ENCODE data around the gene FAF1.

The FAF1 gene

DNA sequence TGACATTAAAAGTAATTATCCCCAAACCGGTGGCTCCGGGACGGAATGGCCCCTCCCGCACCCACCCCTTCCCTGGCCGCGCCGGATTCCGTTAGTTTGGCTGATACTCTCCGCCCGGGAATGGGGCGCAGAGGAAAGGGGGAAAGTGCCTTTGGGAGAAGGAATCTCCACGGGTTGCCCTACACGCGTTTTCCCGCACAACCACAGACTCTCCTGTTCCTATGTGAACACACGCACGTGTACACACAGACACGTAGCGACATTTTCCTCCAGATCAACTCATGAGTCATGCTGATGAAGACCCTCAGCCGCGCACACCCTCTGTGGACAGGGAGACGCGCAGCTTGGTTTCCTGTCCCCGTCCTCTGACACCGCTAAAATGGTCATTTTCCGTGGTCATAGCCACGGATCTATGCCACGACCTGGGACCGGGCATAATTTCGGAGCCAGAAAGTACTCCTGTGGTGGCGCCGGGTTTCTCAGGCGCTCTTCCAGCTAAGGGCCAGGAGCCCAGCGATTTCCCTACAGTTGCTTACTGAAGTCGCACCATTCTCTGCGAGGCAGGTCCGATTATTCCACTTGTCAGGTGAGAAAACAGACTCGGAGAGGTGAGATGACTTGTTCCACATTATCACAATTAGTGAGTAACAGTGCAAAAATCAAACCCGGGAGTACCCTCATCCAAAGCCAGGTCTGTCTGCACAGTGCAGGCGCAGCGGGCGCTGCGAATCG is 532.8 kb downstream of the FAF1 start (continued):
- TF ChIP-seq ZNF785 (tag by site-specific recombination; IDR thresholded peaks at IDR 0.05): no peak
- TF ChIP-seq ZNF274 (IDR thresholded peaks at IDR 0.05; ENCODE audit: low read length): no peak
- TF ChIP-seq ZNF274 (tag by site-specific recombination; IDR thresholded peaks at IDR 0.05; ENCODE audit: borderline replicate concordance): no peak
- no peak for TF ChIP-seq ZNF623 (tag by site-specific recombination; IDR thresholded peaks at IDR 0.05)
- TF ChIP-seq, protein P1, sequence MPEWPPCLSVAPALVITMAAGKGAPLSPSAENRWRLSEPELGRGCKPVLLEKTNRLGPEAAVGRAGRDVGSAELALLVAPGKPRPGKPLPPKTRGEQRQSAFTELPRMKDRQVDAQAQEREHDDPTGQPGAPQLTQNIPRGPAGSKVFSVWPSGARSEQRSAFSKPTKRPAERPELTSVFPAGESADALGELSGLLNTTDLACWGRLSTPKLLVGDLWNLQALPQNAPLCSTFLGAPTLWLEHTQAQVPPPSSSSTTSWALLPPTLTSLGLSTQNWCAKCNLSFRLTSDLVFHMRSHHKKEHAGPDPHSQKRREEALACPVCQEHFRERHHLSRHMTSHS (tag by site-specific recombination; IDR thresholded peaks at IDR 0.05): no peak
- TF ChIP-seq, protein P2, sequence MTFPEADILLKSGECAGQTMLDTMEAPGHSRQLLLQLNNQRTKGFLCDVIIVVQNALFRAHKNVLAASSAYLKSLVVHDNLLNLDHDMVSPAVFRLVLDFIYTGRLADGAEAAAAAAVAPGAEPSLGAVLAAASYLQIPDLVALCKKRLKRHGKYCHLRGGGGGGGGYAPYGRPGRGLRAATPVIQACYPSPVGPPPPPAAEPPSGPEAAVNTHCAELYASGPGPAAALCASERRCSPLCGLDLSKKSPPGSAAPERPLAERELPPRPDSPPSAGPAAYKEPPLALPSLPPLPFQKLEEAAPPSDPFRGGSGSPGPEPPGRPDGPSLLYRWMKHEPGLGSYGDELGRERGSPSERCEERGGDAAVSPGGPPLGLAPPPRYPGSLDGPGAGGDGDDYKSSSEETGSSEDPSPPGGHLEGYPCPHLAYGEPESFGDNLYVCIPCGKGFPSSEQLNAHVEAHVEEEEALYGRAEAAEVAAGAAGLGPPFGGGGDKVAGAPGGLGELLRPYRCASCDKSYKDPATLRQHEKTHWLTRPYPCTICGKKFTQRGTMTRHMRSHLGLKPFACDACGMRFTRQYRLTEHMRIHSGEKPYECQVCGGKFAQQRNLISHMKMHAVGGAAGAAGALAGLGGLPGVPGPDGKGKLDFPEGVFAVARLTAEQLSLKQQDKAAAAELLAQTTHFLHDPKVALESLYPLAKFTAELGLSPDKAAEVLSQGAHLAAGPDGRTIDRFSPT (tag by site-specific recombination; IDR thresholded peaks at IDR 0.05): no peak
- TF ChIP-seq, protein P3, sequence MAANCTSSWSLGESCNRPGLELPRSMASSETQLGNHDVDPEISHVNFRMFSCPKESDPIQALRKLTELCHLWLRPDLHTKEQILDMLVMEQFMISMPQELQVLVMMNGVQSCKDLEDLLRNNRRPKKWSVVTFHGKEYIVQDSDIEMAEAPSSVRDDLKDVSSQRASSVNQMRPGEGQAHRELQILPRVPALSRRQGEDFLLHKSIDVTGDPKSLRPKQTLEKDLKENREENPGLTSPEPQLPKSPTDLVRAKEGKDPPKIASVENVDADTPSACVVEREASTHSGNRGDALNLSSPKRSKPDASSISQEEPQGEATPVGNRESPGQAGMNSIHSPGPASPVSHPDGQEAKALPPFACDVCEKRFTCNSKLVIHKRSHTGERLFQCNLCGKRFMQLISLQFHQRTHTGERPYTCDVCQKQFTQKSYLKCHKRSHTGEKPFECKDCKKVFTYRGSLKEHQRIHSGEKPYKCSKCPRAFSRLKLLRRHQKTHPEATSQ (tag by site-specific recombination; IDR thresholded peaks at IDR 0.05): no peak
- TF ChIP-seq KLF16 (tag by site-specific recombination; IDR thresholded peaks at IDR 0.05): no peak

DNA sequence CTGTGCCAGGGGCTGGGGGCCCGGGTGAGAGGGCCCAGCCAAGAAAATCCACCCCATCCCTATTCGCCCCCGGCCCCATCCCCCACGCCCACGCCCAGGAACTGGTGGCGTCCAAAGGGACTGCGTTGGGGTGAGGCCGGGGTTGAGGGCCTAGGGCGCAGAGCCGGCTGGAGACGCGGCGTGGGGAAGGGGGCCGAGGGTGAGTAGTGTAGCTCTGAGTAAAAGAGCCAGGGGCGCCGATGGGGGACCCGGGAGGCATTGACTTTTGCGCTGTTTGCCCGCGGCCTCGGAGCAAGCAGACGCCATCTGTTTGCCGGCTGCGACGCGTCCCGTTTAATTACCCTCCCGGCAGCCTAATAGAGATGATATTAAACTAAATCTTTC is 533.4 kb downstream of the FAF1 start:
- Histone ChIP-seq H3K4me3 (ENCODE audit: low read depth, low read length) (no peak overlapping the region), H3K9me3 (ENCODE audit: control insufficient read depth, insufficient read depth, low read depth, low read length) (no peaks in the 10 kb centered on the region), H3K36me3 (ENCODE audit: control insufficient read depth in 2 of 2, insufficient read depth in 1 of 2, low read length in 2 of 2) (peaks cover 0 to 1% of the 10 kb centered on the region in 2 experiments; a peak in 1 of 3 replicates), H3K4me1 (ENCODE audit: control insufficient read depth, insufficient read depth, low read length) (no peaks in the 10 kb centered on the region), H3K27ac (ENCODE audit: extremely low read depth, low read depth, low read length) (no peak overlapping the region)
- TF ChIP-seq, protein P1 (tag by site-specific recombination; IDR thresholded peaks at IDR 0.05): no peak
- TF ChIP-seq ZNF366 (tag by site-specific recombination; conservative IDR thresholded peaks at IDR 0.05): no peak
- TF ChIP-seq ZNF248 (tag by site-specific recombination; IDR thresholded peaks at IDR 0.05): no peak
- no peak for TF ChIP-seq ZNF202 (tag by site-specific recombination; IDR thresholded peaks at IDR 0.05; ENCODE audit: borderline replicate concordance)
- TF ChIP-seq ZBTB48 (tag by site-specific recombination; IDR thresholded peaks at IDR 0.05): no peak
- no peak for TF ChIP-seq ZNF157 (tag by site-specific recombination; IDR thresholded peaks at IDR 0.05)
- no peak for TF ChIP-seq KLF9 (tag by site-specific recombination; IDR thresholded peaks at IDR 0.05; ENCODE audit: low read depth)
- no peak for TF ChIP-seq ZNF174 (tag by site-specific recombination; IDR thresholded peaks at IDR 0.05)
- no peak for TF ChIP-seq ZBTB7A (tag by site-specific recombination; IDR thresholded peaks at IDR 0.05; ENCODE audit: low read depth)
- TF ChIP-seq ZNF629 (tag by site-specific recombination; IDR thresholded peaks at IDR 0.05): no peak
- CTCF ChIA-PET: no interaction called here
- POLR2A ChIA-PET: no interaction called here

DNA sequence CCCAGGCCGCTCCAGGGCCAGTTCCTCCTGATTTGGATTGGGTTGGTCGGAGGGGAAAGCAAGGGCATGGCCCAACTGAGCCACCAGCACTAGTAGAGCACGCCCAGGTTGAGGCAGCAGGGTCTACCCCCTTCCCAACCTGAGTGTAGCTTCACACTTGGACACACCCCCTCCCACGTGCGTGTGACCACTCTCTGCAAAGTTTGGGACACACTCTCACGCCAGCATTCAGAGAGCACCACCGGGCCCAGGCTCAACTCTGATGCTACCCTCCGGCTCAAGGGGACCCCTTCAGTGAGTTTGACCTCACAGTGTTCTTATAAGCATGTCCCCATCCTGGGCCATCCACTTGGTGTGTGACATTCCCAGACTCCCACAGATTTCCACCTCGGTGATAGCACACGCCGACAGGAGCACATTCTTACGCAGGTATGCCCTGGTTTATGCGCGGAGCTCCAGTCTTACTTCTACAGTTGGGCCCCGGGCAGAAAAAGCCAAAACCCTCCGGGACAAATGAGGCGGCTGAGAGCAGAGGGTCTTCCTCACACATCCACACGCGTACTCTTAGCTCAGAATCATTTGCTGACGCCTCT is 533.9 kb downstream of the FAF1 start:
- Histone ChIP-seq H3K27ac (ENCODE audit: extremely low read depth, low read depth, low read length) (no peak overlapping the region), H3K36me3 (ENCODE audit: control insufficient read depth in 2 of 2, insufficient read depth in 1 of 2, low read length in 2 of 2) (peaks cover 0 to 6% of the 10 kb centered on the region in 2 experiments; a peak in 1 of 3 replicates), H3K4me3 (ENCODE audit: low read depth, low read length) (no peak overlapping the region), H3K9me3 (ENCODE audit: control insufficient read depth, insufficient read depth, low read depth, low read length) (no peaks in the 10 kb centered on the region), H3K4me1 (ENCODE audit: control insufficient read depth, insufficient read depth, low read length) (no peaks in the 10 kb centered on the region)
- CTCF ChIA-PET: interaction anchor here (1.0 kb wide), 1 partner anchor 8 kb away, joined by 3 read pairs; no protein-coding TSS in a partner anchor
- POLR2A ChIA-PET: no interaction called here
- TF ChIP-seq ZNF266 (tag by site-specific recombination; IDR thresholded peaks at IDR 0.05; ENCODE audit: low read depth) (no peak), ZNF623 (tag by site-specific recombination; IDR thresholded peaks at IDR 0.05) (no peak), ZFP69B (tag by site-specific recombination; IDR thresholded peaks at IDR 0.05) (no peak), ZNF654 (tag by site-specific recombination; IDR thresholded peaks at IDR 0.05; ENCODE audit: low read depth) (no peak), OVOL3 (tag by site-specific recombination; IDR thresholded peaks at IDR 0.05) (no peak), ZFHX2 (tag by site-specific recombination; conservative IDR thresholded peaks at IDR 0.05) (no peak), ZNF112 (tag by site-specific recombination; IDR thresholded peaks at IDR 0.05) (no peak)
- TF ChIP-seq, protein P4, sequence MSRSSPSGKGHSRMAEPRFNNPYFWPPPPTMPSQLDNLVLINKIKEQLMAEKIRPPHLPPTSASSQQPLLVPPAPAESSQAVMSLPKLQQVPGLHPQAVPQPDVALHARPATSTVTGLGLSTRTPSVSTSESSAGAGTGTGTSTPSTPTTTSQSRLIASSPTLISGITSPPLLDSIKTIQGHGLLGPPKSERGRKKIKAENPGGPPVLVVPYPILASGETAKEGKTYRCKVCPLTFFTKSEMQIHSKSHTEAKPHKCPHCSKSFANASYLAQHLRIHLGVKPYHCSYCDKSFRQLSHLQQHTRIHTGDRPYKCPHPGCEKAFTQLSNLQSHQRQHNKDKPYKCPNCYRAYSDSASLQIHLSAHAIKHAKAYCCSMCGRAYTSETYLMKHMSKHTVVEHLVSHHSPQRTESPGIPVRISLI (tag by site-specific recombination; IDR thresholded peaks at IDR 0.05): no peak
- TF ChIP-seq, protein P5, sequence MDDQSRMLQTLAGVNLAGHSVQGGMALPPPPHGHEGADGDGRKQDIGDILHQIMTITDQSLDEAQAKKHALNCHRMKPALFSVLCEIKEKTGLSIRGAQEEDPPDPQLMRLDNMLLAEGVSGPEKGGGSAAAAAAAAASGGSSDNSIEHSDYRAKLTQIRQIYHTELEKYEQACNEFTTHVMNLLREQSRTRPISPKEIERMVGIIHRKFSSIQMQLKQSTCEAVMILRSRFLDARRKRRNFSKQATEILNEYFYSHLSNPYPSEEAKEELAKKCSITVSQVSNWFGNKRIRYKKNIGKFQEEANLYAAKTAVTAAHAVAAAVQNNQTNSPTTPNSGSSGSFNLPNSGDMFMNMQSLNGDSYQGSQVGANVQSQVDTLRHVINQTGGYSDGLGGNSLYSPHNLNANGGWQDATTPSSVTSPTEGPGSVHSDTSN (CRISPR knock-in tag; IDR thresholded peaks at IDR 0.05): no peak

Data from HEK293 (cell line).